Fibroblast of mammary gland (primary cell): ENCODE measurements around the gene LIG1.

Experiments
- DNase-seq: peaks from one replicate; pipeline ENCODE4 v3.0.0-alpha.2; 2010; ENCODE audit warnings: low read depth
- H3K4me3 ChIP-seq: 2 replicates; pipeline ENCODE4 v1.5.1; 2011; ENCODE audit warnings: low read depth, mild to moderate bottlenecking, low read length, moderate library complexity; ENCODE audit not compliant: control insufficient read depth
- CTCF ChIP-seq: conservative IDR thresholded peaks from 2 replicates; pipeline ENCODE4 v1.5.1; 2011; ENCODE audit warnings: low read depth, low read length, inconsistent platforms; ENCODE audit not compliant: control insufficient read depth, insufficient read depth

LIG1 gene

DNA sequence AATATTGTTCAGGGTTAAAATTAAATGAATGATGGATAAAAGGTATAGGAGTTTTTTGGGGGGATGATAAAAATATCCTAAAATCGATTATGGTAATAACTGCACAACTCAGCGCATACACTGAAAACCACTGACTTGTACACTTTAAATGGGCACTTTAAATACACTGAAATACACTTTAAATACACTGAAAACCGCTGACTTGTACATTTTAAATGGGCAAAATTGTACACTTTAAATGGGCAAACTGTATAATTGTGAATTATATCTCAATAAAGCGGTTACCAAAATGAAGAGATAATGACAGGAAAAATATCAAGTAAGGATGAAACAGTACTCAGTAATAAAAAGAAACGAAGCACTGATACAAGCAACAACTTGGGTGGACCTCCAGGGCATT, 1.5 kb downstream of the LIG1 start:
- no peak for TF ChIP-seq CTCF
- no peak overlapping the region for H3K4me3 ChIP-seq
- DNase-seq: no peak

DNA sequence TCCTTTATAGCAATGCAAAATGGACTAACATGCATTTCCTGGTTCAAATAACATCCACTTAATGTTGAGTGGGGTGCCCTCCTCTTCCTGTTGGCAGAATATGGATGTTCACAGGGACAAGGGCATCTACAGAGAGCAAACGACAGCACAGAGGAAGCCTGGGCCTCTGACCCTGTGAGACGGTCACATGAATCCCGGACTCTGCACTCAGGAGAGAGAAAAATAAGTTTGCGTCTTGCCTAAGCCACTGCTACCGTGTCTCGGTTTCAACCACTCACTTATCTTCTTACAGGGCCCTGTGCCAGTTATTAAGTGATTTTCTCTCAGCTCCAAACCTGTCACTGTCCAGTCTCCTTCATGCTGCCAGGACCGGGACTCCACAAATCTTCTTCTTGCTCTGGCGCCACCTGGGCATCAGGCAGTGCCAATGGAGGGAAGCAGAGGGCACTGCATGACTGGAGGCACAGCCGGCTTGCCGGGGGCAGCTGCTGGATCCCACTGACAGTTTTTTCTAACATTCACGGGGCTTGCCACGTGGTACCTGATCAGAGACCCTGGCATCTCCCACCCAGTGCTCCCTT, 11.8 kb downstream of the LIG1 start:
- TF ChIP-seq CTCF: no peak
- H3K4me3 ChIP-seq: no peak overlapping the region
- no peak for DNase-seq

DNA sequence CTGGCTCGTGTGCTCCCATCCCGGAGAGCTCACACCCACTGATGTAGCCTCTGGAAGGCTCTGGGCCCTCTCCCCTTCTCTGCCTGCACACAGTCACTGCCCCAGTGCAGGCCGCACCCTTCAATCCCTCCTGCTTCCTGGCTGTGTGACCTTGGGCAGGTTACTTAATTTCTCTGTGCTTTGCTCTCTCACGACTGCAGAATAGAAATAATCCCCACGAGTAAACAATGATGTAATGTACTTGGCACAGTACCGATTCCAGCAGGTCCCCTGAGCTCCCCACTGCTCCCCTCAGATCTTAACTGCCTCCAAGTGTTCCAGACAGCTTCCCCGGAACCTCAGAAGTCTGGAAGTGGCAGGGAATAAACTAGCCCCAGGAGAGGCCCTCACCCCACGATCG, 16.1 kb downstream of the LIG1 start:
- TF ChIP-seq CTCF: no peak
- no peak overlapping the region for H3K4me3 ChIP-seq
- DNase-seq: no peak

DNA sequence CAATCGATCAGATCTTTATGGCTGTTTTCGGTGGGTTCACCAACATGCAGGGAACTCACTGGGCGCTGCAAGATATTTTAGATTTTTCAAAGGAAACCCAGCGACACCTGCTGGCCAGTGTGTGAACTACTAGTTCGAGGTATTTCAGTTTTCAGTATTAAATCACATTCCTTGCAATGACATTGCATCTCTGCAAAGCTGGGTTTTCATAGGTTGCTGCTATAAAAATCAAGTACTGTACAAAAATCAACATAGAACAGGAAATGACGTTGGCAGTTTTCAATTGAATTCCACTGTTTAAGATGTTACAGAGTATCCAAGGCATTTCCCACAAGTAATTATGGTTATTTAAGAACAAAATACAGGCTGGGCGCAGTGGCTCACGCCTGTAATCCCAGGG, 17.6 kb downstream of the LIG1 start:
- peak; percentile 75 for TF ChIP-seq CTCF
- H3K4me3 ChIP-seq: no peak overlapping the region
- DNase-seq: peak; percentile 56

DNA sequence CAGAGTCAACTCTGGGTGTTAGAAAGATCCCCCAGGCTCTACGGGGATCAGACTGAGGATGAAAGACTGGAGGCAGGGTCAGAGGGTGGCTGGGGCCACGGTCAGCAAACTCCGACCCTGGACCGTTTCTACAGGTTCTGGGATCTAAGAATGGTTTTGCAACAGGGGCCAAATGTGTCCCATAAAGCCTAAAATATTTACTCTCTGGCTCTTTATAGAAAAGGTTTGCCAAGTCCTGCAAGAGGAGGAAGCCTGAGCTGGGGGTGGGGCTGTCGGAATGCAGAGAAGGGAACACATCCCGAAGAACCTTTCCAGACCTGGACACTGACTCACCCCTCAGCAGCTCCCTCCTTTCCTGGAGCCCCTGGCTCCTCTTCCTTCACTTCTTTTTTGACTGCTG, 20.7 kb downstream of the LIG1 start:
- H3K4me3 ChIP-seq: no peak overlapping the region
- TF ChIP-seq CTCF: no peak
- DNase-seq: no peak

GRCh38 chr19:48148576-48148975, 21.6 kb downstream of the LIG1 start:
- no peak overlapping the region for H3K4me3 ChIP-seq
- no peak for DNase-seq
- TF ChIP-seq CTCF: no peak
